Vagina (tissue), 2 donors: ENCODE measurements around the gene AP1S3. TPM values are rescaled to one million over a fixed set of nuclear protein-coding genes. Genes with fewer than 3 reads are reported as not detected.
"Not testable (repeated sequence)": the region's sequence is repeated elsewhere in the genome, so short reads cannot be mapped to it uniquely, and the experiment has no call there.

ENCODE experiments used
- DNase-seq, 2 donors: peaks; one replicate each; pipeline ENCODE4 v3.0.0-alpha.2; 2017; ENCODE audit errors: extremely low spot score in 2 of 2
- H3K27ac ChIP-seq: fragments of 200-600 bp; sonication (generic); one replicate; pipeline ENCODE4 v1.5.1; 2019
- H3K27me3 ChIP-seq: fragments of 200-600 bp; sonication (generic); one replicate; pipeline ENCODE4 v1.5.1; 2019
- H3K36me3 ChIP-seq, 2 donors: fragments of 200-600 bp; sonication (generic); one replicate each; pipeline ENCODE4 v1.5.1; 2017 to 2019
- H3K4me1 ChIP-seq: fragments of 200-600 bp; sonication (generic); one replicate; pipeline ENCODE4 v1.5.1; 2019
- H3K4me3 ChIP-seq, 2 donors: fragments of 200-600 bp; sonication (generic); 1 replicate in 1 of 2; 2 replicates in 1 of 2; pipeline ENCODE4 v1.5.1; 2016 to 2019
- H3K9me3 ChIP-seq: fragments of 200-600 bp; sonication (generic); one replicate; pipeline ENCODE4 v1.5.1; 2019
- POLR2A ChIP-seq, 2 donors: fragments of 450-650 bp; IDR thresholded peaks; one replicate each; pipeline ENCODE4 v1.6.1; 2017; ENCODE audit warnings: antibody characterized with exemption in 2 of 2, mild to moderate bottlenecking in 2 of 2, moderate library complexity in 2 of 2
- POLR2AphosphoS5 ChIP-seq, 2 donors: sonication (generic); formaldehyde crosslinking; IDR thresholded peaks; one replicate each; pipeline ENCODE4 v1.9.0; 2017; ENCODE audit warnings: antibody characterized with exemption in 2 of 2, mild to moderate bottlenecking in 2 of 2, low read depth in 1 of 2; ENCODE audit not compliant: insufficient read depth in 1 of 2
- intact Hi-C: fragments of 100-400 bp; cut with DNase I; formaldehyde crosslinking; loops from one replicate; pipeline ENCODE4 v1.15.1; 2023
- total RNA-seq: library from RNA; depleted of rRNA; stranded (reverse); fragments of >200 nt; gene quantifications from one replicate; pipeline ENCODE4 v1.2.3, GENCODE V29; 2016
- TF ChIP-seq, protein P1 (sequence below), 3 experiments: fragments of 450-650 bp in 2 of 3; fragments of 200-600 bp in 1 of 3; sonication (generic) in 1 of 3; IDR thresholded peaks; one replicate each; pipeline ENCODE4 v1.5.1; 2017 to 2019; ENCODE audit warnings: antibody characterized with exemption in 3 of 3, mild to moderate bottlenecking in 2 of 3, moderate library complexity in 2 of 3

Gene AP1S3
- total RNA-seq, 1 donor from 2014 or later, result 9.8 TPM

- intact Hi-C loops, result no loop called here
- TF ChIP-seq POLR2AphosphoS5 (IDR thresholded peaks at IDR 0.05; ENCODE audit: insufficient read depth in 1 of 2, low read depth in 1 of 2), result no peak
- TF ChIP-seq, protein P1, sequence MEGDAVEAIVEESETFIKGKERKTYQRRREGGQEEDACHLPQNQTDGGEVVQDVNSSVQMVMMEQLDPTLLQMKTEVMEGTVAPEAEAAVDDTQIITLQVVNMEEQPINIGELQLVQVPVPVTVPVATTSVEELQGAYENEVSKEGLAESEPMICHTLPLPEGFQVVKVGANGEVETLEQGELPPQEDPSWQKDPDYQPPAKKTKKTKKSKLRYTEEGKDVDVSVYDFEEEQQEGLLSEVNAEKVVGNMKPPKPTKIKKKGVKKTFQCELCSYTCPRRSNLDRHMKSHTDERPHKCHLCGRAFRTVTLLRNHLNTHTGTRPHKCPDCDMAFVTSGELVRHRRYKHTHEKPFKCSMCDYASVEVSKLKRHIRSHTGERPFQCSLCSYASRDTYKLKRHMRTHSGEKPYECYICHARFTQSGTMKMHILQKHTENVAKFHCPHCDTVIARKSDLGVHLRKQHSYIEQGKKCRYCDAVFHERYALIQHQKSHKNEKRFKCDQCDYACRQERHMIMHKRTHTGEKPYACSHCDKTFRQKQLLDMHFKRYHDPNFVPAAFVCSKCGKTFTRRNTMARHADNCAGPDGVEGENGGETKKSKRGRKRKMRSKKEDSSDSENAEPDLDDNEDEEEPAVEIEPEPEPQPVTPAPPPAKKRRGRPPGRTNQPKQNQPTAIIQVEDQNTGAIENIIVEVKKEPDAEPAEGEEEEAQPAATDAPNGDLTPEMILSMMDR (IDR thresholded peaks at IDR 0.05), result no peak
- no peak for TF ChIP-seq POLR2A (IDR thresholded peaks at IDR 0.05)
- Histone ChIP-seq H3K36me3 (peaks cover 0 to 59% of the 10 kb centered on the region in 2 donors), H3K9me3 (no peaks in the 10 kb centered on the region), H3K4me3 (no peak overlapping the region), H3K27me3 (no peaks in the 10 kb centered on the region), H3K4me1 (no peaks in the 10 kb centered on the region), H3K27ac (no peak overlapping the region)
- no peak for DNase-seq
These were observed 43.4 kb upstream of the AP1S3 start for GRCh38 chr2:223880796-223881195.

GRCh38 chr2:223877721-223878410 is 40.5 kb upstream of the AP1S3 start:
- intact Hi-C loops, result no loop called here
- Histone ChIP-seq H3K9me3 (no peaks in the 10 kb centered on the region), H3K27ac (no peak overlapping the region), H3K36me3 (peaks cover 0 to 54% of the 10 kb centered on the region in 2 donors), H3K27me3 (no peaks in the 10 kb centered on the region), H3K4me3 (no peak overlapping the region), H3K4me1 (no peaks in the 10 kb centered on the region)
- no peak for DNase-seq
- TF ChIP-seq, protein P1 (IDR thresholded peaks at IDR 0.05), result no peak
- no peak for TF ChIP-seq POLR2A (IDR thresholded peaks at IDR 0.05)
- no peak for TF ChIP-seq POLR2AphosphoS5 (IDR thresholded peaks at IDR 0.05; ENCODE audit: insufficient read depth in 1 of 2, low read depth in 1 of 2)

DNA sequence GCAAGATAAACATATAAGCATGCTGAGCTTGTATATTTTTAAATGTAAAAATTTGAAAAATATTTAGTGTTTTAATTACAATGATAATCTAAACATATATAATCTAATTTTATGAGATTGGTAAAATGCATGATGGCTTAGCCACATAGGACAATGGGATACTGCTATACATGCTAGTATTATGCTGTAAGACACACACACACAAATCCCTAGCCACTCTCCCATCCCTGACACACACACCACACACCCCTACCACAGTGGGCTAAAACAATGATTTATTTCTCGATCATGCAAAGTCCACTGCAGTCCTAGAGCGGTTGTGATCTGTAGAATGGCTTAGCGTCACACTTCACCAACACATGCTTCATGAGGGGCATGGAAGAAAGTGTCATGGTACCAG is 36.3 kb upstream of the AP1S3 start:
- TF ChIP-seq, protein P1 (IDR thresholded peaks at IDR 0.05), result no peak
- TF ChIP-seq POLR2A (IDR thresholded peaks at IDR 0.05) (no peak), POLR2AphosphoS5 (IDR thresholded peaks at IDR 0.05; ENCODE audit: insufficient read depth in 1 of 2, low read depth in 1 of 2) (no peak)
- Histone ChIP-seq H3K27ac (no peak overlapping the region), H3K27me3 (no peaks in the 10 kb centered on the region), H3K4me1 (no peaks in the 10 kb centered on the region), H3K4me3 (no peak overlapping the region), H3K9me3 (no peaks in the 10 kb centered on the region), H3K36me3 (peaks cover 0 to 21% of the 10 kb centered on the region in 2 donors)
- DNase-seq, result no peak
- intact Hi-C loops, result no loop called here

DNA sequence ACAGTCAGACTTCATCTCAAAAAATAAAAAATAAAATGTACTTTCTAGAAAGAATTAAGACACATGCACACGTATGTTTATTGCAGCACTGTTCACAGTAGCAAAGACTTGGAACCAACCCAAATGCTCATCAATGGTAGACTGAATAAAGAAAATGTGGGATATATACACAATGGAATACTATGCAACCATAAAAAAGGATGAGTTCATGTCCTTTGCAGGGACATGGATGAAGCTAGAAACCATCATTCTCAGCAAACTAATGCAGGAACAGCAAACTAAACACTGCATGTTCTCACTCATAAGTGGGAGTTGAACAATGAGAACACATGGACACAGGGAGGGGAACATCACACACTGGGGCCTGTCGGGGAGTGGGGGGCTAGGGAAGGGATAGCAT is 35.4 kb upstream of the AP1S3 start:
- H3K4me1 ChIP-seq, DNase-seq, H3K27me3 ChIP-seq, H3K27ac ChIP-seq, H3K9me3 ChIP-seq, H3K4me3 ChIP-seq, intact Hi-C loops: not testable (repeated sequence)
- peaks cover 0 to 12% of the 10 kb centered on the region in 2 donors for H3K36me3 ChIP-seq

DNA sequence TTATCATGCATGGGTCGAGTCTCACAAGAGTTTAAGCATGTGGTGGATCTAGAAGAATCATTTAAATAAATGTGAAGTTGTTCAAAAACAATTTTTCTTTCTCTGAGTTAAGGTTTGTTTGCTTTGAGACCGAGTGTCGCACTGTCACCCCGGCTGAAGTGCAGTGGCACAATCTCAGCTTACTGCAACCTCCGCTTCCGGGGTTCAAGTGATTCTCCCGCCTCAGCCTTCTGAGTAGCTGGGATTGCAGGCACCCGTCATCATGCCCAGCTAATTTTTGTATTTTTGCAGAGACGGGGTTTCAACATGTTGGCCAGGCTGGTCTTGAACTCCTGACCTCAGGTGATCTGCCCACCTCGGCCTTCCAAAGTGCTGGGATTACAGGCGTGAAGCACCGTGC is 34.3 kb upstream of the AP1S3 start:
- H3K9me3 ChIP-seq, H3K4me1 ChIP-seq, H3K27ac ChIP-seq, intact Hi-C loops, DNase-seq, H3K27me3 ChIP-seq, H3K4me3 ChIP-seq, H3K36me3 ChIP-seq: not testable (repeated sequence)

DNA sequence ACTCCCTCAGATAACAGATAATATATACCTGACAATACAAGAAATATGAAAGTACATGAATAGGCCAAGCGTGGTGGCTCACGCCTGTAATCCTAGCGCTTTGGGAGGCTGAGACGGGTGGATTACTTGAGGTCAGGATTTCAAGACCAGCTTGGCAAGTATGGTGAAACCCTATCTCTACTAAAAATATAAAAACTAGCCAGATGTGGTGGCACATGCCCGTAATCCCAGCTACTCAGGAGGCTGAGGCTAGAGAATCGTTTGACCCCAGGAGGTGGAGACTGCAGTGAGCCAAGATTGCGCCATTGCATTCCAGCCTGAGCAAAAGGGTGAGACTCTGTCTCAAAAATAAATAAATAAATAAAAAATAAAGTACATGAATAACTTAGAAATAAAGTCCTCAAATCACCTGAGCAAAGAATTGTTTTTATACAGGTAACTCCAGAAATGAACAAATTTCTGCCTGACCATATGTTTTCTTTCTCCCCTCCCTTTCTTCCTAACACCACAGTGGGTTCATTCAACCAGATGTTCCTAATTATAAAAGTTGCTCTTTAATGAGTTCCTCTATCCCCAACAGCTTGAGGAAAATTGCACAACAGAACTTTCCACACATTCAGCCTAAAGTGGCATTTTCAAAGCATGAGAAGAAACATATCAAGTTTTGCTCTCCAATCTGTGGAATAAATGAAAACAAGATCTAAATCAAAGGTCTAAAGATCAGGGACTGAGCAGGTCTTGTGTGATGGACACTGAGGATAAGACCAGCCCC is 33.6 kb upstream of the AP1S3 start:
- Histone ChIP-seq H3K36me3 (no peaks in the 10 kb centered on the region), H3K27me3 (no peaks in the 10 kb centered on the region), H3K4me1 (no peaks in the 10 kb centered on the region), H3K9me3 (no peaks in the 10 kb centered on the region), H3K4me3 (no peak overlapping the region), H3K27ac (no peak overlapping the region)
- intact Hi-C loops, result no loop called here
- no peak for DNase-seq
- TF ChIP-seq POLR2AphosphoS5 (IDR thresholded peaks at IDR 0.05; ENCODE audit: insufficient read depth in 1 of 2, low read depth in 1 of 2), result no peak
- TF ChIP-seq POLR2A (IDR thresholded peaks at IDR 0.05), result no peak
- TF ChIP-seq, protein P1 (IDR thresholded peaks at IDR 0.05), result no peak
